GM18951 (cell line): ENCODE results near the gene SCUBE1.

Source experiments
- POLR2A ChIP-seq: IDR thresholded peaks from 4 replicates; pipeline ENCODE4 v1.6.1; 2011; ENCODE audit warnings: mild to moderate bottlenecking; ENCODE audit not compliant: insufficient read length, insufficient read depth; ENCODE audit errors: extremely low read depth
- in situ Hi-C: fragments of 300-500 bp; cut with MboI; formaldehyde crosslinking; loops from one replicate; pipeline ENCODE4 v1.12.0; 2022; ENCODE audit warnings: low sequenced_read_pairs, mixed read lengths, inconsistent platforms; ENCODE audit not compliant: unreplicated experiment

The SCUBE1 gene

GRCh38 chr22:43231724-43232034 is 111.5 kb downstream of the SCUBE1 start:
- in situ Hi-C loops, result no loop called here
- TF ChIP-seq POLR2A, result no peak

DNA sequence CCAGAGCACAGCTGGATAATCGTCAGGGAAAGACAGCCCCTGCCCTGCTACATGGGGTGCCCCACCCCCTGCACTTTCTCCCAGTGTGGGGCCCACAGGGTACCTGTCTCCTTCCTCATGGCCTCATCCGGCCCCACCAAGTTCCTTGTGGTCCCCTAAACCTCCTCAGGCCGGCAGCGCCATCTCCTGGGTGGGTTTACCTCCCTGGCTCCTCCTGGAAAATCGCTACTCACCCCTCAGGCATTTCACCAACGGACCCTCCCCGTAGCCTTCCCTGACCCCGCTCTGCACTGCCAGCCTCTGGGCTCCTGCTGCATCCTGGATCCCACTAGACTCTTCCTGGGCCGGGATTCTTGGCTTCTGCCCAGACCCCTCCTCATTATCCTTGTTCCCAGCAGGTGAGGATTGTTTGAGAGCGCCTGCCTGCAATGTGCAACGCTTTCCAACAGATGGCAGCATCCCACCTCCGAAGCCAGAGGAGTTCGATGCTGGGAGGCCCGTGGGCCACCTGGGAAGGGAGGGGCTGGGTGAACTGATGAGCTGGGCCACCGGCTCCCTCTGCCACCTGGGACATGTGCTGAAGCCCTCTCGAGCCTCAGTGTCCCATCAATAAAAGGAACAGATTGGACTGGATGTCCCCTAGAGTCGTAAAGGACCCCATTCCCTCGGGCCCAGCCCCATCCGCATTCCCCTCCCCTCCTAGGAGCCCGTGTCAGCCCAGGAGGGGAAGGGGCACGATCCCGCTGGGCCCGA is 112.0 kb downstream of the SCUBE1 start:
- in situ Hi-C loops, result no loop called here
- TF ChIP-seq POLR2A, result no peak

GRCh38 chr22:43230571-43230970 is 112.6 kb downstream of the SCUBE1 start:
- in situ Hi-C loops, result no loop called here
- no peak for TF ChIP-seq POLR2A

DNA sequence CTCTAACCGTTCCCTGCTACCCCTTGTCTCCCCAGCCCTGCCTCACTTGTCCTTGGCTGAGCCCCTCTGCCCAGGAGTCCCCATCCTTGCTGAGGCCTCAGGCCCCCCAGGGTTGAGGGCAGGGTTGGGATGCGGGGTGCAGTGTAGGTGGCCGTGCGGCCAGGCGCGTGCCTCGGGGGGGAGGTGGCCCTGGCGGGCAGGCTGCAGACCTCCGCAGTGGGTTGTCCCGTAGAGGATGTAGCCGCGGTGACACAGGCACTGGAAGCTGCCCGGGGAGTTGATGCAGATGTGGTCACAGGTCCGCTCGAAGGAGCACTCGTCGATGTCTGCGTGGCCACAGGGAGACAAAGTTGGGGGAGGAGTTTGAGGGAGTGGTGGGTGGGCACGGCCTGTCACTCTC is 114.3 kb downstream of the SCUBE1 start:
- no peak for TF ChIP-seq POLR2A

DNA sequence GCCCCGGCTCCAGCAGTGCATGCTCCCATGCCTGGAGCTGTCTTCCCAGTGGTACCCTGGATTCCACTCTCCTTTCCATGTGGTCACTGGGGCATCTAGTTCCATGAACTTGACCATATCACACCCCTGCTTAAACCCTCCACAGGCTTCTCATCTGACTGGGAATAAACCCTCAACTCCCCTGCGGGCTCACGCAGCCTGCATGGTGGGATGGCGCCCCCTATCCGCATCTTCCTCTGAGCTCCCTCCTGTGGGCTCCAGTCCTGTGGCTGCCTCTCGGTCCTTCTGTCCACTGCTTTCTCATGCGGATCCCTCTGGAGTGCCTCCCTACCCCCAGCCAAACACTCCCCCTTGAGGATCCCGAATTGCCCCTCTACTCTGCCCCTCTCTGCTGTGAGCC is 114.8 kb downstream of the SCUBE1 start:
- no peak for TF ChIP-seq POLR2A
- in situ Hi-C loops, result no loop called here

More for the DNA sequence above, 114.3 kb downstream of the SCUBE1 start:
- in situ Hi-C loops, result no loop called here

GRCh38 chr22:43227239-43227630 is 115.9 kb downstream of the SCUBE1 start:
- TF ChIP-seq POLR2A, result no peak
- in situ Hi-C loops, result no loop called here

GRCh38 chr22:43226377-43227238 is 116.6 kb downstream of the SCUBE1 start:
- TF ChIP-seq POLR2A, result no peak
- in situ Hi-C loops, result no loop called here

GRCh38 chr22:43225609-43226008 is 117.6 kb downstream of the SCUBE1 start:
- TF ChIP-seq POLR2A, result no peak
- in situ Hi-C loops, result no loop called here

DNA sequence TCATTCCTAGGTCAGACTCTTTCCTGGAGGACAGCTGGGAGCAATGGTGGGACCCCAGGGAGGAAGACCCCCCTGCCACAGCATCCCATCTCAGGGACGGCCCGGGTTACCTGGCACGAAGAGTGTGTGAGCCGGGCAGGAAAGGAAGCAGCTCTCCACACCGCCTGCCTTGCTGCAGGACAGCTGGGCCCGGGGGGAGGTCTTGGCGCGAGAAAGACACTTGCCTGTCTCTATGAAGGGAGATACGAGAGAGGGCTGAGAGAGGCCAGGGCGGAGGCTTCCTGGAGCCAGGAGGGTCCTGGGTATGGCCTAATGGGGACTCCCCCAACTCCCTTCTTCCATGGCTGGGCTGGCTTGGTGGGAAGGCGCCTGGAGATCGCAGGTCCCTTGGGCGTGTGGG is 120.2 kb downstream of the SCUBE1 start:
- in situ Hi-C loops, result no loop called here
- TF ChIP-seq POLR2A, result no peak

DNA sequence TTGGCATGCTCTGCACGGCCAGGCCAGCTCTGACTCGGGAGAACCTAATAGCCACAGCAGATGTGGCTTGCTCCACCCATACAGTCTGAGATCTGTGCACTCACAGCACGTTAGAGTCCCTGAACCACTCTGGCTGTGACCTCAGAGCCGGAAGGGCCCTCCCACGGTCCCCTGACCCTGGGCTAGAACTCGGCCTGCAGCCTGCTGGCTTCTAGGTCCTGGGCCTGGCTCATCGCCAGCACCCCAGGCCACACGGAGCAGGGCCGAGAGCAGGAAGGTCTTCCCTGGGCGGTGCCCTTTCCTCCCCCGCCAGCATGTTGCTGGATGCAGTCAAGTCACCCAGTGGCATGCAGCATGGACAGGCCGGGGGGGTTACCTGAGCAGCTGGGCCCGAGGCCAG is 120.9 kb downstream of the SCUBE1 start:
- TF ChIP-seq POLR2A, result no peak

GRCh38 chr22:43220625-43221380 is 122.4 kb downstream of the SCUBE1 start:
- TF ChIP-seq POLR2A, result no peak
- in situ Hi-C loops, result no loop called here

More for the DNA sequence above, 120.9 kb downstream of the SCUBE1 start:
- in situ Hi-C loops, result no loop called here

- no peak for TF ChIP-seq POLR2A
- in situ Hi-C loops, result no loop called here
Observed at GRCh38 chr22:43218786-43219185, 124.4 kb downstream of the SCUBE1 start.

DNA sequence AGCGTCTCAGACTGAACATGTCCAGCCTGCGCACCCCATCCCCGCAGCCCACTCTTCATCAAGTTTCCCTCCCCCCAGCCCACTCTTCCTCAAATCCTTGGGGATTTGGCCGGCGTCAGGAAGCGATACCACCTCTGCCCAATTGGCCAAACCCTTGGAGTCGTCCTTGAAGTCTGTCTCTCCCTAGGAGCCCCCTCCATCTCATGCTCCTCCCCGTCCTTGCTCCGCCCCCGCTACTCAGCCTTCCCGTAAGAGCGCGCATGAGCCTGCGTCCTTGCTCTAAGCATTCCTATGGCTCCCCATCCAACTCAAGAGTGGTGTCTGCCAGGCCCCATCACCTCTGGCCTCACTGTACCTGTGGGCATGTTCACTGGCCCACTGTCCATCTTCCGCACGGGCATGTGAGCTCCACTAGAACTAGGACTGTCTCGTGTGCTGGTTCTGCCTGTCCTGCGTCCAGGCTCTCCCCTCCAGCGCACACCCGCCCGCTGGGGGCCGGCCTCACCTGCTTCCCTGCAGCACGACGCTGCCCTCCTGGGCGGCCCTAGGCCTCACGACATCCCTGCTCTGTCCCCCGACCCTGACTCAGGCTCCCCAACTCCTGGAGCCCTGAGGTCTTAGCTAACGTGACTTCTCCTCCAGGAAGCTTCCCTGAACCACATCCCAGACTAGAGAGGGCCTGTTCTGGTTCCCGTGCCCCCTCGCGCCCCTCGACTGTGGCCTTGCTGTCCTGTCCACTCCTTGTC is 125.7 kb downstream of the SCUBE1 start:
- no peak for TF ChIP-seq POLR2A
- in situ Hi-C loops, result no loop called here

DNA sequence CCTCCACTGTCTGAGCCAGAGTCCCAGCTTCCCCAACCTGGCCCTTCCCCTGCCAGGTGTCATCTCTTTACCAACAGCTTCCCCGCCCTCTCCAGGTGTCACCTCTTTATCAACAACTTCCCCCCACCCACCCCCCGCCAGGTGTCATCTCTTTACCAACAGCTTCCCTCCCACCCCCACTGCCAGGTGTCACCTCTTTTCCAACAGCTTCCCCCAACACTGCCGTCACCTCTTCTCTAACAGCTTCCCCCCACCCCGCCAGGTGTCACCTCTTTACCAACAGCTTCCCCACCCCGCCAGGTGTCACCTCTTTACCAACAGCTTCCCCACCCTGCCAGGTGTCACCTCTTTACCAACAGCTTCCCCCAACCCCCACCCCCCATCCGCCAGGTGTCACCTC is 126.4 kb downstream of the SCUBE1 start:
- TF ChIP-seq POLR2A, result no peak
- in situ Hi-C loops, result no loop called here
